ENCODE measurements around the gene MAP2K5.

The MAP2K5 gene

GRCh38 chr15:67521029-67521782 is 21.3 kb upstream of the MAP2K5 start, which contains the start of gene C15orf61 (continued):
- TF ChIP-seq ZBTB11 (tag by site-specific recombination; conservative IDR thresholded peaks at IDR 0.05; ENCODE audit: low read depth): no peak; the same call in 1 of the 2 replicates
- TF ChIP-seq ZNF704 (tag by site-specific recombination; IDR thresholded peaks at IDR 0.05): no peak; the same call in none of the 2 replicates
- peak; percentile 17; the same call in 1 of the 2 replicates for TF ChIP-seq ZNF561 (tag by site-specific recombination; IDR thresholded peaks at IDR 0.05; ENCODE audit: borderline replicate concordance)
- no peak for TF ChIP-seq ZNF280D (tag by site-specific recombination; IDR thresholded peaks at IDR 0.05)
- TF ChIP-seq ZNF707 (tag by site-specific recombination; IDR thresholded peaks at IDR 0.05): no peak
- peak; percentile 63 for TF ChIP-seq YY2 (tag by site-specific recombination; IDR thresholded peaks at IDR 0.05)
- TF ChIP-seq ZFP37 (tag by site-specific recombination; IDR thresholded peaks at IDR 0.05): peak; percentile 96
- TF ChIP-seq ZNF324 (tag by site-specific recombination; IDR thresholded peaks at IDR 0.05): peak; percentile 98
- peak; percentile 89; the same call in 1 of the 2 replicates for TF ChIP-seq ZNF391 (tag by site-specific recombination; IDR thresholded peaks at IDR 0.05; ENCODE audit: borderline replicate concordance, low read depth)
- TF ChIP-seq, protein P1, sequence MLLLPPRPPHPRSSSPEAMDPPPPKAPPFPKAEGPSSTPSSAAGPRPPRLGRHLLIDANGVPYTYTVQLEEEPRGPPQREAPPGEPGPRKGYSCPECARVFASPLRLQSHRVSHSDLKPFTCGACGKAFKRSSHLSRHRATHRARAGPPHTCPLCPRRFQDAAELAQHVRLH (tag by site-specific recombination; IDR thresholded peaks at IDR 0.05): peak; percentile 85
- TF ChIP-seq, protein P2, sequence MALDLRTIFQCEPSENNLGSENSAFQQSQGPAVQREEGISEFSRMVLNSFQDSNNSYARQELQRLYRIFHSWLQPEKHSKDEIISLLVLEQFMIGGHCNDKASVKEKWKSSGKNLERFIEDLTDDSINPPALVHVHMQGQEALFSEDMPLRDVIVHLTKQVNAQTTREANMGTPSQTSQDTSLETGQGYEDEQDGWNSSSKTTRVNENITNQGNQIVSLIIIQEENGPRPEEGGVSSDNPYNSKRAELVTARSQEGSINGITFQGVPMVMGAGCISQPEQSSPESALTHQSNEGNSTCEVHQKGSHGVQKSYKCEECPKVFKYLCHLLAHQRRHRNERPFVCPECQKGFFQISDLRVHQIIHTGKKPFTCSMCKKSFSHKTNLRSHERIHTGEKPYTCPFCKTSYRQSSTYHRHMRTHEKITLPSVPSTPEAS (tag by site-specific recombination; IDR thresholded peaks at IDR 0.05): no peak
- peak; percentile 42; the same call in 1 of the 2 replicates for TF ChIP-seq TRIM28 (IDR thresholded peaks at IDR 0.05; ENCODE audit: borderline replicate concordance, low read length)
- TF ChIP-seq ZNF776 (tag by site-specific recombination; IDR thresholded peaks at IDR 0.05; ENCODE audit: borderline replicate concordance): no peak
- no peak for TF ChIP-seq ZNF311 (tag by site-specific recombination; IDR thresholded peaks at IDR 0.05; ENCODE audit: borderline replicate concordance)
- no peak for TF ChIP-seq ZNF221 (tag by site-specific recombination; IDR thresholded peaks at IDR 0.05; ENCODE audit: borderline replicate concordance)
- no peak for TF ChIP-seq ZNF555 (tag by site-specific recombination; conservative IDR thresholded peaks at IDR 0.05)
- TF ChIP-seq, protein P3, sequence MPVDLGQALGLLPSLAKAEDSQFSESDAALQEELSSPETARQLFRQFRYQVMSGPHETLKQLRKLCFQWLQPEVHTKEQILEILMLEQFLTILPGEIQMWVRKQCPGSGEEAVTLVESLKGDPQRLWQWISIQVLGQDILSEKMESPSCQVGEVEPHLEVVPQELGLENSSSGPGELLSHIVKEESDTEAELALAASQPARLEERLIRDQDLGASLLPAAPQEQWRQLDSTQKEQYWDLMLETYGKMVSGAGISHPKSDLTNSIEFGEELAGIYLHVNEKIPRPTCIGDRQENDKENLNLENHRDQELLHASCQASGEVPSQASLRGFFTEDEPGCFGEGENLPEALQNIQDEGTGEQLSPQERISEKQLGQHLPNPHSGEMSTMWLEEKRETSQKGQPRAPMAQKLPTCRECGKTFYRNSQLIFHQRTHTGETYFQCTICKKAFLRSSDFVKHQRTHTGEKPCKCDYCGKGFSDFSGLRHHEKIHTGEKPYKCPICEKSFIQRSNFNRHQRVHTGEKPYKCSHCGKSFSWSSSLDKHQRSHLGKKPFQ (tag by site-specific recombination; IDR thresholded peaks at IDR 0.05): no peak; the same call in 1 of the 2 replicates
- no peak for TF ChIP-seq ZNF202 (tag by site-specific recombination; IDR thresholded peaks at IDR 0.05; ENCODE audit: borderline replicate concordance)
- TF ChIP-seq ZNF404 (tag by site-specific recombination; IDR thresholded peaks at IDR 0.05): no peak
- TF ChIP-seq ZNF600 (tag by site-specific recombination; IDR thresholded peaks at IDR 0.05): peak; percentile 95
- no peak for TF ChIP-seq ZNF529 (tag by site-specific recombination; IDR thresholded peaks at IDR 0.05; ENCODE audit: insufficient replicate concordance)
- no peak for TF ChIP-seq ZNF548 (tag by site-specific recombination; IDR thresholded peaks at IDR 0.05)
- peak; percentile 91; the same call in 1 of the 2 replicates for TF ChIP-seq BCL11B (tag by site-specific recombination; IDR thresholded peaks at IDR 0.05; ENCODE audit: low read depth)
- TF ChIP-seq HOXC10 (CRISPR knock-in tag; IDR thresholded peaks at IDR 0.05): peak; percentile 81; the same call in 1 of the 2 replicates
- no peak for TF ChIP-seq ZNF341 (tag by site-specific recombination; IDR thresholded peaks at IDR 0.05; ENCODE audit: low read depth)
- TF ChIP-seq ZNF596 (tag by site-specific recombination; IDR thresholded peaks at IDR 0.05): 0 out of 2 replicates have a peak, but pooled peaks have one; percentile 11
- TF ChIP-seq ZNF610 (tag by site-specific recombination; IDR thresholded peaks at IDR 0.05; ENCODE audit: borderline replicate concordance): peak; percentile 82
- peak; percentile 34; the same call in 1 of the 2 replicates for TF ChIP-seq ZNF549 (tag by site-specific recombination; IDR thresholded peaks at IDR 0.05)
- TF ChIP-seq ZBTB21 (tag by site-specific recombination; IDR thresholded peaks at IDR 0.05): peak; percentile 52; the same call in 1 of the 2 replicates
